HUES64 (cell line): ENCODE measurements around the gene COBL. TPM values are rescaled to one million over a fixed set of nuclear protein-coding genes. Genes with fewer than 3 reads are reported as not detected.

Source experiments
- H3K27ac ChIP-seq: 2 replicates; pipeline ENCODE4 v1.7.0; 2013; ENCODE audit warnings: low read depth, low read length, inconsistent platforms
- H3K27me3 ChIP-seq: 2 replicates; pipeline ENCODE4 v1.6.1; 2013; ENCODE audit warnings: mild to moderate bottlenecking, low read length; ENCODE audit not compliant: insufficient read depth
- H3K36me3 ChIP-seq: 2 replicates; pipeline ENCODE4 v1.6.1; 2013; ENCODE audit warnings: mild to moderate bottlenecking, low read length; ENCODE audit not compliant: insufficient read depth
- H3K4me1 ChIP-seq: 2 replicates; pipeline ENCODE4 v1.6.1; 2013; ENCODE audit warnings: mild to moderate bottlenecking, low read length, moderate library complexity; ENCODE audit not compliant: insufficient read depth
- H3K4me3 ChIP-seq: 2 replicates; pipeline ENCODE4 v1.5.1; 2013; ENCODE audit warnings: mild to moderate bottlenecking, low read length, moderate library complexity
- H3K9ac ChIP-seq: 2 replicates; pipeline ENCODE4 v1.6.1; 2013; ENCODE audit warnings: mild to moderate bottlenecking, low read depth, low read length
- H3K9me3 ChIP-seq: 2 replicates; pipeline ENCODE4 v1.6.1; 2013; ENCODE audit warnings: low read depth, low read length; ENCODE audit not compliant: insufficient read depth
- WGBS: fragments of 150-250, 120-280 bp; methylation state at CpG from one replicate; pipeline ENCODE4 v1.1.7; 2013; ENCODE audit warnings: missing lambda C conversion rate; 5-methylcytosine and 5-hydroxymethylcytosine counted together
- polyA plus RNA-seq, 2 experiments: library from polyadenylated mRNA; stranded (reverse); fragments of 50-300 nt; gene quantifications; one replicate each; pipeline ENCODE4 v1.2.3, GENCODE V29; 2013

The COBL gene, protein sequence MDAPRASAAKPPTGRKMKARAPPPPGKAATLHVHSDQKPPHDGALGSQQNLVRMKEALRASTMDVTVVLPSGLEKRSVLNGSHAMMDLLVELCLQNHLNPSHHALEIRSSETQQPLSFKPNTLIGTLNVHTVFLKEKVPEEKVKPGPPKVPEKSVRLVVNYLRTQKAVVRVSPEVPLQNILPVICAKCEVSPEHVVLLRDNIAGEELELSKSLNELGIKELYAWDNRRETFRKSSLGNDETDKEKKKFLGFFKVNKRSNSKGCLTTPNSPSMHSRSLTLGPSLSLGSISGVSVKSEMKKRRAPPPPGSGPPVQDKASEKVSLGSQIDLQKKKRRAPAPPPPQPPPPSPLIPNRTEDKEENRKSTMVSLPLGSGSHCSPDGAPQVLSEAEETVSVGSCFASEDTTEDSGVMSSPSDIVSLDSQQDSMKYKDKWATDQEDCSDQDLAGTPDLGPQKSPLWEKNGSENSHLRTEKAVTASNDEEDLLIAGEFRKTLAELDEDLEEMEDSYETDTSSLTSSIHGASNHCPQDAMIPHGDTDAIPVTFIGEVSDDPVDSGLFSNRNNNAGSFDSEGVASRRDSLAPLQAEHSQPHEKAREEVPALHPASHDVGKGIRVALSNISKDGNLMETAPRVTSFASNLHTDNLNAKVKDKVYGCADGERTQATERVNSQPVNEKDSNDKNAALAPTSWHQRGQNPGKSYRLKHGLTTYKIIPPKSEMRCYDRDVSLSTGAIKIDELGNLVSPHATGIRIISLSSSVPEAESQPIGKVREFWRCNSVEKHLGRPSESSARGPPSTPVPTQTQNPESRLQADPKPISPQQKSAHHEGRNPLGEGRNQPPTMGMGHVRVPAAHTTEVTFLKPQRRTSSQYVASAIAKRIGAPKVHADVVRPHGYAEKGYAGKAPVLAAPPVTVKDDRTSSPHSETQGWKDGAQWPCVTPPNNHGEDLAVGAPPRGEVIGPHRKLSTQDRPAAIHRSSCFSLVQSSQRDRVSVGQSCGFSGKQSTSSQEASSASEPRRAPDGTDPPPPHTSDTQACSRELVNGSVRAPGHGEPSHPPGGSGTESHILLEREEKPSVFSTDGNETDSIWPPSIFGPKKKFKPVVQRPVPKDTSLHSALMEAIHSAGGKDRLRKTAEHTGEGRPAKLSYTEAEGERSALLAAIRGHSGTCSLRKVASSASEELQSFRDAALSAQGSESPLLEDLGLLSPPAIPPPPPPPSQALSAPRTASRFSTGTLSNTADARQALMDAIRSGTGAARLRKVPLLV
- 11.6 TPM for polyA plus RNA-seq (2013, experiment 1 of 2)
- 13.9 TPM for polyA plus RNA-seq (2013, experiment 2 of 2)

DNA sequence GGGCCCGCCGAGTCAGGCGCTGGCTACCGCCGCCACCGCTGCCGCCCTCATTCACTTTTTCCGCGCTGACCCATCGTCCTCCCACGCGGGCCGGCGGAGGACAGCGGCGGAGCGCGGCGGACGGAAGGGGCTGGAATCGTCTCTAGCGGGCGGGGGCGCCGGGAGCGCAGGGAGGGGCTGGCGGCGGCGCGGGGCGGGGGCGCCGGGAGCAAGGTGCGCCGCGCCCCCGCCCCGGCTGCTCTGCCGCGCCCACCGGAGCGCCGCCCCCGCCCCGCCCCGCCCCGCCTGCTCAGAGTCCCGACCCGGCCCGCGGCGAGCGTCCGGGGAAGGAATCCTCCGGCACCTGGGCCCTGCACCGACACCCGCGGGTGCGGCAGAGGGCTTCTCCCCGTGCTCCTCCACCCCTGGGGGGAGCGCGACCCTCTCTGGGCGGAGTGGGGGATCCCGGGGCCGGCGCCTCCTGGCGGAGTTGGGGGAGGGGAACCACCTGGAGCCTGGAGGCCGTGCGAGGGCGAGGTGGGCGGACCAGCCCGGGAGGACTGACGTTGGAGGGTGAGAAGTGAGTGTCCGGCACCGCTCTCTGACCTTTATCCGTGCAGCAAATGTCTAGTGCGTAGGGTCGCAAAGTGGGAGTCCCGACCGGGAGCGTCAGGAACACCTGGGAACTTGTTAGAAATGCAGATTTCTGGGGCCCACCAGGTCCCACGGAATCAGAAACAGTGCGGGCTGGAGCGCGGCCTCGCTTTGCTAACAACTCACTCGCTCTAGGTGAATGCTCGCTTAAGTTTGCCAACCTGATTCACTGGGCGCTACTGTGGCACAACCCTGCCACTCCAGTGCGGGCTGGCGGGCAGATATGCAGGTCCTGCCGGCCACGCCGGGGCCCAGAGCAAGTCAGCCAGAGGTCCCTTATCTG lies at the start of gene COBL:
Gene COBL, minus strand, starts transcription at position 144 of the 916 bp plus-strand sequence. CDS start 176 bp downstream, outside the sequence.
- Histone ChIP-seq H3K36me3 (no peaks in the 10 kb centered on the region), H3K9ac (peak within 1 kb of the TSS; percentile 70), H3K4me3 (peak within 1 kb of the TSS; percentile 73), H3K9me3 (no peaks in the 10 kb centered on the region), H3K27me3 (peaks cover 48% of the 10 kb centered on the region), H3K4me1 (peaks cover 37% of the 10 kb centered on the region), H3K27ac (peak within 1 kb of the TSS; percentile 66; the same call in 1 of the 2 replicates)
- 1% methylated on average over 94 of the region's 94 CpGs for whole genome bisulfite sequencing

DNA sequence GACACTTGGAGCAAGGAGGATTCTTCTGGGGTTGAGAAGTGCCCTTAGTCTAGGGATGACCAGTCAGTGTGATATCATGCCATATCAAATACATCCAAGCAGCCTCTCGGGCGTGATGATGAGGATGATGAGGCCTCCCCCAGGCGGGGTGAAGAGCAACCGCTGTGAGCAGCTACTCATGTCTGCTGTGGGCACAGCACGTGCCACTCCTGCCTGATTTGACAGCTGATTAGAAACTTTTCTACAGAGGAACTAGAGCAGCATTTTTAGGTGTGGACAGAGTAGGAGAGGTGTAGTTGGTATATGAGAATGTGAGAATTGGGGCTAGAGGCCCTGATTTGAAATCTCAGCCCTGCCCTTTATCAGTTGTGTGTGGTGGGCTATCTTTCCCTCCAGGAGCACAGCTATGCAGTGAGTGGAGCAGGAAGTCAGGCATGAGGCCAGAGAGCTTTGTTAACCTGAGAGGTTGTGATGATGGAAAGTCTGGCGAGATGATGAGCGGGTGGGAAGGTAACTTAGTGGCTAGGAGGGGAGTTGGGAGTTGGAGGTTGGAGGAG lies 49.6 kb upstream of the COBL start:
- no peak overlapping the region for H3K27ac ChIP-seq
- no peaks in the 10 kb centered on the region for H3K9me3 ChIP-seq
- WGBS, result 84% methylated on average over 7 of the region's 7 CpGs
- H3K4me1 ChIP-seq, result peaks cover 8% of the 10 kb centered on the region
- H3K4me3 ChIP-seq, result no peak overlapping the region
- no peaks in the 10 kb centered on the region for H3K36me3 ChIP-seq
- no peak overlapping the region for H3K9ac ChIP-seq
- H3K27me3 ChIP-seq, result no peaks in the 10 kb centered on the region

DNA sequence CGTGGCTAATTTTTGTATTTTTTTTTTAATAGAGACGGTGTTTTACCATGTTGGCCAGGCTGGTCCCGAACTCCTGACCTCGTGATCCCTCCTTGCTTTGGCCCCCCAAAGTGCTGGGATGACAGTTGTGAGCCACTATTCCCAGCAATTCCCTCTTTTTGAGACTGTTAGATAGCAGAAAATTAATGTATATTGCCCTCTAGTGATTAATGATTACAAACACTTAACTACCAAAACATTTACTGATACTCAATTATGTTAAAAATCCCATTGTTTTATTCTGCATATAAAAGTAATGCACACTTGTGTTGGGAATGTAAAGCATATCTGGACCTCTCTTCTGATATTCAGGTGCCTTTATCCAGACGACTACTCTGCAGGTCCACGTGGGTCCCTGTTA lies 41.2 kb upstream of the COBL start:
- Histone ChIP-seq H3K36me3 (no peaks in the 10 kb centered on the region), H3K9ac (no peak overlapping the region), H3K27ac (no peak overlapping the region), H3K4me3 (no peak overlapping the region), H3K4me1 (no peaks in the 10 kb centered on the region; the same call in 1 of the 2 replicates), H3K27me3 (no peaks in the 10 kb centered on the region), H3K9me3 (no peaks in the 10 kb centered on the region)
- 87% methylated on average over 6 of the region's 6 CpGs for WGBS

DNA sequence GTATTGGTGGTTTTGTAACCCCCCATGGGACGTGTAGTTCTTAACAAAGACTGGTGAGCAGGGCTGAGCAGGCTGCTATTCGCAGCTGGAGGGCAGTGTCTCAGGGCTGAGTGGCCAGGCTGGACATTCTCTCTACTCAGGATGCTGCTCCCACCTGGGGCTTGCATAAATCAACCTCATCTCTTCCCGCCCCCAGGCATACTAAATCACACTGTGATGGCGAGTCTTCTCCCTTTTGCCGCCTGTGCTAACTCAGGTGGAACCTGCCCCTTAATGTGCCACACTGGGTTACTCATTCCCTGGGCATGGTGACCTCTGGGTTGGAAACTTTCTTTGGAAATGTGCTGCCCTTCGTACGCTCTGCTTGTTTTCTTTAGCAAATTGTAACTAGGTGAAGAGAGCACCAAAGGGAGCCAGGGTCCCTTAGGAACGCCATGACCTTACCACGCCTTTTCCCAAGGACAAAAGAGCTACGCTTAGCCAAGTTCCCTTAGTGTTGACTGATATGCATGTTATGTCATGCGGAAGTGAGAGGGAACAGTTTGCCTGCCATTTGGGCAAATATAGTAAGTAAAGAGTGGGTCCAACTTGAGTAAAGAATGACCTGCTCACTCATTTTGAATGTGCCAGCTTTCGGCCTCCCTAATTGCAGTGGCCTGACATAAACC lies 40.4 kb upstream of the COBL start:
- no peak overlapping the region for H3K9ac ChIP-seq
- H3K4me3 ChIP-seq, result no peak overlapping the region
- H3K27ac ChIP-seq, result no peak overlapping the region
- no peaks in the 10 kb centered on the region for H3K9me3 ChIP-seq
- H3K4me1 ChIP-seq, result no peaks in the 10 kb centered on the region; the same call in 1 of the 2 replicates
- no peaks in the 10 kb centered on the region for H3K27me3 ChIP-seq
- WGBS, result 87% methylated on average over 12 of the region's 12 CpGs
- no peaks in the 10 kb centered on the region for H3K36me3 ChIP-seq

DNA sequence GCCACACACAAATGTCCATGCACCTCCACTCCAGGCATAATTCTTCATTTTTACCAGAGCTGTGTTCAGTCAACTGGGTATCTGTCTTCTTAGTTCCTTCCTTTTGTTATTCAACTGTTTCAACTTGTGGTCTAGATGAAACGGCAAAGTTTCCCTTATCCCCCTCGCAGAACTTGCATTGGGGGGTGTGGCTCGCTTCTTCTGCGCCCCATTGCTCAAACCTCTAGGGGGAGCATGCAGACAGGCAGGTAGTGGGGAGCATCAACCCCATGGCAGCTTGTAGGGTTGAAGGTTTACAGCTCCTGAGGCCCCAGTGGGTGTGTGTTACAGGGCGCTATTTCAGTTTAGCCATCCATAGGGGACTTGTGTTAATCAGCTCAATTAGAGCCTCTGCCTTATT lies 38.3 kb upstream of the COBL start:
- Histone ChIP-seq H3K9ac (no peak overlapping the region), H3K27me3 (no peaks in the 10 kb centered on the region), H3K4me1 (peaks cover 3% of the 10 kb centered on the region), H3K4me3 (no peak overlapping the region), H3K9me3 (no peaks in the 10 kb centered on the region), H3K36me3 (no peaks in the 10 kb centered on the region), H3K27ac (no peak overlapping the region)
- WGBS, result 89% methylated on average over 5 of the region's 5 CpGs

DNA sequence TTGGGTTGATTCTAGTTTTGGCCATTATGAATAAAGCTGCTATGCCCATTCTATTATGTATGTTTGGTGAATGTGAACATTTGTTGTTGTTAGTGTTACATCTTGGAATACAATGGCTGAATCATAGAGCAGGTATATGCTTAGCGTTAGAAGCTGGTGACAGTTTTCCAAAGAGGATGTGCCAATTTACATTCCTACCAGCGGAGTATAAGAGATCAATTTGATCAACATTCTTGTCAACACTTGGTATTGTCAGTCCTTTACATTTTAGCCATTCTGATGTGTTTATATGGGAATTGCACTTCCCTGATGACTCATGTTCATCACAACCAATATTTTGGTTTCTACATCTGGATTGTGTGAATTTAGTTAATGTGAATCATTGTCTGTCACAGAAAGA lies 37.8 kb upstream of the COBL start:
- Histone ChIP-seq H3K4me3 (no peak overlapping the region), H3K9me3 (no peaks in the 10 kb centered on the region), H3K9ac (no peak overlapping the region), H3K4me1 (peaks cover 5% of the 10 kb centered on the region), H3K36me3 (no peaks in the 10 kb centered on the region), H3K27ac (no peak overlapping the region), H3K27me3 (no peaks in the 10 kb centered on the region)
- 97% methylated on average over 2 of the region's 2 CpGs for WGBS

DNA sequence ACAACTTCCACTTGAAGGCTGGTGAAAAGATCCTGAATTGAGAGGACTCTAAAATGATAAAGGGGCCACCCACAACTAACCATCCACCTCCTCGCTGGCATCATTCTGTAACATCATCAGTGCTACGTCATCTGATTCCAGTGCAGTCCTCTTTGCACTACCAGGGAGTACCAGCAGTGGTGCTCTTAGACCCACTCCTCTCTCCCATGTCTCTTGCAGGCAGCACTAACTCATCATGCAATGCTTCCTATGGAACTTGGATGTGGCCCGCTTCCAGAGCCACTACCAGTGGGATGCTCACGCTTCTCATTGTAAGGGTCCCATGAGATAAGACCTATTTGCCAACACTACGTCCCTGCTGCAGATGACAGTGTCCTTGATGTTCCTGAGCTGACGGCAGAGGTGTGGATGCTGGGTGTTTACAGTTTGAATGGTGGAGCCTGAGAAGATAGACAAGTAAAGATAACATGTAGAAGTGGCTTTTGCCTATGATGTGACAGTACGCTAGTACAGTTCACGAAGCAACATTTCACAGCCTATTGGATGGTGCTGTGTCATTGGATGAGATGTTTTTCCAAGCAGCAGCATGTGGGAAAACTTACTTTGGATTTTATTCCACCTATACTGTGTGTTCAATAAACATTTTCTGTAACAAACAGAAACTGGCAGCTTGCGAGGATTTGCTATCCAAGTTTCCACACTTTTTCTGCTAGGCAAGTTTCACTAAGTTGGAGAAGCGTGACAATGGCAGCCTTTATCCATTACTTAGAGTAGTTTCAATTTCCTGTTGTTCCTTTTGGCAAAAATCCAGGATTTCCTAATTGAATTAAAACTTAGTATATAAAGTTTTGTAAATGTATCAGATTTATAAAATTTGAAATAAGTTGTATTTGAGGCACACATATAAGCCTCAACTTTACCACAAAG lies 35.8 kb upstream of the COBL start:
- H3K4me1 ChIP-seq, result peaks cover 5% of the 10 kb centered on the region
- no peak overlapping the region for H3K9ac ChIP-seq
- no peak overlapping the region for H3K4me3 ChIP-seq
- WGBS, result 94% methylated on average over 10 of the region's 10 CpGs
- H3K9me3 ChIP-seq, result no peaks in the 10 kb centered on the region
- no peaks in the 10 kb centered on the region for H3K36me3 ChIP-seq
- no peak overlapping the region for H3K27ac ChIP-seq
- no peaks in the 10 kb centered on the region for H3K27me3 ChIP-seq

DNA sequence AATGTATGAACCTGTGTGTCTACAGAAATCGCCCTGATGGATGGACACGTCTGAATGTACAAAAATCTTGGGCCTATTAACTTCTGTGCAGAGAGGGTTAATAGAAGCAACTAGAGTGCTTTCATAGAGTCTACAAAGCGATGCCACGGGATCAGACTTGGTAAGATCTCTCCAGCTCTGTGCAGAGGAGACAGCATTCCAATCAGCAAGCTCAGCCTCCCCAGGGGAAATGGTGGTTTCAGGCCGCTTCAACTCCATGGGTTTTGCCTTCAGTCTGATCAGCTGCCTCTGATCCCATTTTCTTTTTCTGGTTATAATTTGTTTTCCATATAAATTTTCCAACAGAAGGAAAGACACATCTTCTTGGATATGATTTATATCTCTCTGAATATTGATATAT lies 35.1 kb upstream of the COBL start:
- Histone ChIP-seq H3K36me3 (no peaks in the 10 kb centered on the region), H3K4me1 (peaks cover 5% of the 10 kb centered on the region), H3K9ac (no peak overlapping the region), H3K27me3 (no peaks in the 10 kb centered on the region), H3K4me3 (no peak overlapping the region), H3K9me3 (no peaks in the 10 kb centered on the region), H3K27ac (no peak overlapping the region)
- WGBS, result 93% methylated on average over 5 of the region's 5 CpGs

DNA sequence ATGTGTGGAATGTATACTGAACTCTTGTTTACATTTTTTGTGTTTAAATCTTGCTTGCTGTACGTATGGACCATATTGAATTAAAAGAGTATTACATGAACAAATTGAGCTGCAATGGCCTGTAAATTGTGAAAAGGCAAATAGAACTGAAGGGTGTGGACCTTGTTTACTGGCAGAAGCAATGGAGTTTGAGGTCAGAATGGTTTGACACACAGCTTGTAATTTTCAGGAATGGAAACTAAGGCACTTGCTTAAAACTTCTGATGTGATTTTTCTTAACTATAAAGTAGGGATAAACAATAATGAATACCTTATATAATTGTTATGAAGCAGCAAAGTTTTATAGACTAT lies 33.9 kb upstream of the COBL start:
- Histone ChIP-seq H3K9me3 (no peaks in the 10 kb centered on the region), H3K36me3 (no peaks in the 10 kb centered on the region), H3K9ac (no peak overlapping the region), H3K4me1 (peaks cover 5% of the 10 kb centered on the region), H3K27ac (no peak overlapping the region), H3K27me3 (no peaks in the 10 kb centered on the region), H3K4me3 (no peak overlapping the region)
- WGBS, result 86% methylated on average over 1 of the region's 1 CpG
